IMR-90 (cell line): ENCODE results near the gene CWC27. TPM values are rescaled to one million over a fixed set of nuclear protein-coding genes. Genes with fewer than 3 reads are reported as not detected.

Experiments
- ATAC-seq: fragments of 200-7000 bp; cut with Tn5 transposase; 2 replicates; pipeline ENCODE4 v1.9.1; 2020; ENCODE audit warnings: low read depth, mild to moderate bottlenecking, moderate library complexity
- BruUV-seq: library from RNA; stranded (reverse); fragments of 400-500 nt; replicated peaks from 2 replicates; lab custom pipeline; 2021; lab: Mats Ljungman, UMichigan
- CTCF ChIA-PET: fragments of 300-600 bp; formaldehyde crosslinking; extraction: SDS; loops from one replicate; lab custom pipeline; 2021; ENCODE audit warnings: antibody characterized with exemption; lab: Yijun Ruan, JAX
- POLR2A ChIA-PET: fragments of 300-600 bp; sonication (Branson Sonifier 250); formaldehyde crosslinking; loops from one replicate; lab custom pipeline; 2022; ENCODE audit warnings: antibody characterized with exemption; ENCODE audit not compliant: unreplicated experiment; lab: Charles Lee
- DNase-seq: peaks from one replicate; pipeline ENCODE4 v3.0.0; 2013
- H2AFZ ChIP-seq: replicated peaks from 2 replicates; pipeline ENCODE3; 2013; ENCODE audit warnings: low read length, mild to moderate bottlenecking; ENCODE audit not compliant: poor library complexity
- H2AK5ac ChIP-seq: 2 replicates; pipeline ENCODE4 v1.6.1; 2013; ENCODE audit warnings: low read depth, low read length, inconsistent platforms
- H2AK9ac ChIP-seq: replicated peaks from 2 replicates; pipeline ENCODE3; 2013; ENCODE audit warnings: mild to moderate bottlenecking, low read depth, low read length, moderate library complexity; ENCODE audit not compliant: poor library complexity
- H2BK120ac ChIP-seq: 2 replicates; pipeline ENCODE4 v1.6.1; 2013; ENCODE audit warnings: low read depth, low read length, inconsistent platforms
- H2BK15ac ChIP-seq: 3 replicates; pipeline ENCODE4 v1.6.1; 2013; ENCODE audit warnings: low read depth, low read length, inconsistent platforms
- H2BK20ac ChIP-seq: 2 replicates; pipeline ENCODE4 v1.6.1; 2013; ENCODE audit warnings: low read depth, mild to moderate bottlenecking, inconsistent platforms, low read length, moderate library complexity
- H2BK5ac ChIP-seq: 2 replicates; pipeline ENCODE4 v1.6.1; 2013; ENCODE audit warnings: mild to moderate bottlenecking, low read depth, low read length, inconsistent platforms; ENCODE audit not compliant: poor library complexity, severe bottlenecking
- H3K14ac ChIP-seq: replicated peaks from 2 replicates; pipeline ENCODE4 v1.6.1; 2013; ENCODE audit warnings: low read depth, low read length, inconsistent platforms
- H3K18ac ChIP-seq: 2 replicates; pipeline ENCODE4 v1.6.1; 2013; ENCODE audit warnings: low read depth, low read length, control low read depth
- H3K23ac ChIP-seq: 2 replicates; pipeline ENCODE4 v1.6.1; 2013; ENCODE audit warnings: low read depth, low read length, inconsistent platforms
- H3K27ac ChIP-seq: 2 replicates; pipeline ENCODE4 v1.5.1; 2013; ENCODE audit warnings: mild to moderate bottlenecking, control low read depth, low read length; ENCODE audit not compliant: insufficient read depth
- H3K27me3 ChIP-seq: 2 replicates; pipeline ENCODE4 v1.6.1; 2013; ENCODE audit warnings: low read length; ENCODE audit not compliant: control insufficient read depth, insufficient read depth
- H3K36me3 ChIP-seq: 2 replicates; pipeline ENCODE4 v1.6.1; 2013; ENCODE audit warnings: low read length, mixed read lengths; ENCODE audit not compliant: control insufficient read depth, insufficient read depth
- H3K4ac ChIP-seq: 2 replicates; pipeline ENCODE4 v1.6.1; 2013; ENCODE audit warnings: low read depth, low read length, inconsistent platforms
- H3K4me1 ChIP-seq: 2 replicates; pipeline ENCODE4 v1.6.1; 2013; ENCODE audit warnings: low read length, mixed read lengths; ENCODE audit not compliant: control insufficient read depth, insufficient read depth
- H3K4me2 ChIP-seq: 2 replicates; pipeline ENCODE4 v1.6.1; 2013; ENCODE audit warnings: low read depth, mild to moderate bottlenecking, control low read depth, low read length, moderate library complexity
- H3K4me3 ChIP-seq: 2 replicates; pipeline ENCODE4 v1.5.1; 2013; ENCODE audit warnings: low read depth, mild to moderate bottlenecking, control low read depth, low read length, moderate library complexity; ENCODE audit not compliant: insufficient read depth
- H3K56ac ChIP-seq: 2 replicates; pipeline ENCODE4 v1.6.1; 2013; ENCODE audit warnings: low read length, inconsistent platforms; ENCODE audit not compliant: insufficient read depth; ENCODE audit errors: extremely low read depth
- H3K79me1 ChIP-seq, 2 experiments: 2 replicates each; pipeline ENCODE4 v1.6.1; 2013; ENCODE audit warnings: low read length in 2 of 2, inconsistent platforms in 1 of 2, low read depth in 1 of 2
- H3K9ac ChIP-seq: 2 replicates; pipeline ENCODE4 v1.6.1; 2013; ENCODE audit warnings: low read depth, low read length, control low read depth
- H3K9me1 ChIP-seq: 2 replicates; pipeline ENCODE4 v1.6.1; 2013; ENCODE audit warnings: low read length, inconsistent platforms; ENCODE audit not compliant: insufficient read depth
- H3K9me3 ChIP-seq: 2 replicates; pipeline ENCODE4 v1.6.1; 2013; ENCODE audit warnings: low read length; ENCODE audit not compliant: control insufficient read depth, insufficient read depth
- H4K20me1 ChIP-seq: 2 replicates; pipeline ENCODE4 v1.6.1; 2013; ENCODE audit warnings: low read length, inconsistent platforms; ENCODE audit not compliant: insufficient read depth
- H4K5ac ChIP-seq: 2 replicates; pipeline ENCODE4 v1.6.1; 2013; ENCODE audit warnings: mild to moderate bottlenecking, low read depth, low read length, control low read depth
- H4K8ac ChIP-seq, 2 experiments: 2 replicates each; pipeline ENCODE4 v1.6.1; 2013; ENCODE audit warnings: low read depth in 2 of 2, low read length in 2 of 2, control low read depth in 1 of 2, inconsistent platforms in 1 of 2
- H4K91ac ChIP-seq: 2 replicates; pipeline ENCODE4 v1.6.1; 2013; ENCODE audit warnings: low read depth, low read length, inconsistent platforms; ENCODE audit not compliant: insufficient read depth
- BHLHE40 ChIP-seq: fragments of 150-350 bp; IDR thresholded peaks from 2 replicates; pipeline ENCODE4 v1.6.1; 2016; ENCODE audit warnings: mild to moderate bottlenecking, low read depth, low read length
- CEBPB ChIP-seq: IDR thresholded peaks from 2 replicates; pipeline ENCODE4 v1.6.1; 2012; ENCODE audit warnings: low read depth, low read length, improper control_type of control experiment
- CHD1 ChIP-seq: IDR thresholded peaks from 2 replicates; pipeline ENCODE4 v1.6.1; 2012; ENCODE audit warnings: low read depth, low read length, improper control_type of control experiment
- CTCF ChIP-seq: conservative IDR thresholded peaks from 2 replicates; pipeline ENCODE4 v1.5.1; 2012; ENCODE audit warnings: mild to moderate bottlenecking, low read depth, low read length, improper control_type of control experiment
- ELK1 ChIP-seq: fragments of 150-350 bp; IDR thresholded peaks from 2 replicates; pipeline ENCODE4 v1.6.1; 2016; ENCODE audit warnings: low read depth, mild to moderate bottlenecking, low read length, moderate library complexity, borderline replicate concordance
- FOS ChIP-seq: fragments of 150-350 bp; IDR thresholded peaks from 2 replicates; pipeline ENCODE4 v1.6.1; 2016; ENCODE audit warnings: low read depth, low read length
- MAFK ChIP-seq: IDR thresholded peaks from 2 replicates; pipeline ENCODE4 v1.6.1; 2012; ENCODE audit warnings: low read depth, low read length, improper control_type of control experiment
- MAZ ChIP-seq: IDR thresholded peaks from 2 replicates; pipeline ENCODE4 v1.6.1; 2012; ENCODE audit warnings: low read depth, mild to moderate bottlenecking, low read length, improper control_type of control experiment, moderate library complexity, borderline replicate concordance
- MXI1 ChIP-seq: IDR thresholded peaks from 2 replicates; pipeline ENCODE4 v1.6.1; 2012; ENCODE audit warnings: low read depth, mild to moderate bottlenecking, low read length, moderate library complexity, borderline replicate concordance
- NFE2L2 ChIP-seq: fragments of 150-350 bp; IDR thresholded peaks from 2 replicates; pipeline ENCODE4 v1.6.1; 2016; ENCODE audit warnings: low read depth, mild to moderate bottlenecking, low read length
- POLR2A ChIP-seq: IDR thresholded peaks from 2 replicates; pipeline ENCODE4 v1.6.1; 2012; ENCODE audit warnings: mild to moderate bottlenecking, low read depth, low read length
- RAD21 ChIP-seq: IDR thresholded peaks from 2 replicates; pipeline ENCODE4 v1.6.1; 2012; ENCODE audit warnings: low read length, improper control_type of control experiment
- RCOR1 ChIP-seq: IDR thresholded peaks from 2 replicates; pipeline ENCODE4 v1.6.1; 2012; ENCODE audit warnings: mild to moderate bottlenecking, low read length, improper control_type of control experiment; ENCODE audit not compliant: insufficient replicate concordance
- RFX5 ChIP-seq: IDR thresholded peaks from 2 replicates; pipeline ENCODE4 v1.8.0; 2012; ENCODE audit warnings: low read depth, mild to moderate bottlenecking, low read length, moderate library complexity
- USF2 ChIP-seq: fragments of 150-350 bp; IDR thresholded peaks from 2 replicates; pipeline ENCODE4 v1.6.1; 2017; ENCODE audit warnings: mild to moderate bottlenecking, antibody characterized with exemption, low read length, low read depth
- WGBS, 2 experiments: methylation state at CpG; one replicate each; pipeline versions ENCODE4 v1.1.5 to v1.1.7; 2013; ENCODE audit warnings: missing lambda C conversion rate in 2 of 2; ENCODE audit not compliant: insufficient read length in 1 of 2; ENCODE audit errors: extremely low coverage in 2 of 2; 5-methylcytosine and 5-hydroxymethylcytosine counted together
- dilution Hi-C: fragments of 300-500 bp; cut with HindIII; formaldehyde crosslinking; loops from one replicate; pipeline ENCODE4 v1.14.3; 2018; ENCODE audit warnings: low sequenced_read_pairs; ENCODE audit not compliant: unreplicated experiment
- in situ Hi-C: fragments of 300-500 bp; cut with MboI; formaldehyde crosslinking; loops from 3 replicates; pipeline ENCODE4 v1.14.3; 2019; ENCODE audit warnings: low sequenced_read_pairs, inconsistent platforms, mixed read lengths
- intact Hi-C: fragments of 100-400 bp; cut with micrococcal nuclease; formaldehyde crosslinking; loops from 2 replicates; pipeline ENCODE4 v1.10.0; 2022
- polyA plus RNA-seq, 3 experiments: library from polyadenylated mRNA; depleted of rRNA; stranded (reverse); fragments of >200 nt; gene quantifications; 2 replicates each; pipeline ENCODE4 v1.2.3, GENCODE V29; 2012; ENCODE audit warnings: low replicate concordance in 1 of 3
- total RNA-seq: library from RNA; depleted of rRNA; stranded (reverse); fragments of >200 nt; gene quantifications from 2 replicates; pipeline ENCODE4 v1.2.3, GENCODE V29; 2012

Gene CWC27
- total and polyA plus RNA-seq, 2 of the 4 experiments (the other 2 are of a cell fraction) = 13.3 to 17.1 TPM

GRCh38 chr5:64949331-64949730, 180.6 kb downstream of the CWC27 start:
- no peaks in the 10 kb centered on the region for H3K27me3 ChIP-seq
- H3K9me3 ChIP-seq = peaks cover 2% of the 10 kb centered on the region; the same call in 1 of the 2 replicates
- intact Hi-C loops (no loop called here), dilution Hi-C loops (no loop called here), in situ Hi-C loops (no loop called here)
- H2AFZ ChIP-seq = no peak overlapping the region
- POLR2A ChIA-PET = no interaction called here
- no peaks in the 10 kb centered on the region for H3K79me1 ChIP-seq
- H2BK15ac ChIP-seq = no peak overlapping the region
- H3K4me2 ChIP-seq = no peak overlapping the region
- no peak overlapping the region for H3K23ac ChIP-seq
- no peaks in the 10 kb centered on the region for H3K4me1 ChIP-seq
- no peak overlapping the region for H2BK5ac ChIP-seq
- TF ChIP-seq NFE2L2 (no peak), ELK1 (no peak), RCOR1 (no peak), USF2 (no peak), RAD21 (no peak), CHD1 (no peak), POLR2A (no peak), CTCF (no peak), MAZ (no peak), MXI1 (no peak), RFX5 (no peak), FOS (no peak), CEBPB (no peak), BHLHE40 (no peak), MAFK (no peak)
- H3K18ac ChIP-seq = no peak overlapping the region
- ATAC-seq = no peak
- H2BK120ac ChIP-seq = no peak overlapping the region
- no peak overlapping the region for H3K14ac ChIP-seq
- no peak overlapping the region for H3K9ac ChIP-seq
- H2AK9ac ChIP-seq = no peak overlapping the region
- DNase-seq = no peak
- no peak overlapping the region for H3K4ac ChIP-seq
- no peak overlapping the region for H4K5ac ChIP-seq
- no peaks in the 10 kb centered on the region for H3K36me3 ChIP-seq
- H4K8ac ChIP-seq = no peak overlapping the region
- no peak overlapping the region for H3K27ac ChIP-seq
- H4K91ac ChIP-seq = no peak overlapping the region
- CTCF ChIA-PET = interaction anchor here (0.6 to 1.0 kb wide), 2 partner anchors 9 to 12 kb away, joined by 3 read pairs; no protein-coding TSS in a partner anchor
- no peaks in the 10 kb centered on the region for H4K20me1 ChIP-seq
- no peak overlapping the region for H2BK20ac ChIP-seq
- H2AK5ac ChIP-seq = no peak overlapping the region
- H3K9me1 ChIP-seq = no peaks in the 10 kb centered on the region
- no TSS peak for BruUV-seq
- no peak overlapping the region for H3K4me3 ChIP-seq
- H3K56ac ChIP-seq = no peak overlapping the region
- WGBS, 2 experiments = 46% methylated on average over 2 of the region's 3 CpGs; no CpG with 5 or more reads in 1 of the 2 experiments
